Thoracic aorta (tissue), 2 donors: ENCODE data around the gene SH3PXD2B. TPM values are rescaled to one million over a fixed set of nuclear protein-coding genes. Genes with fewer than 3 reads are reported as not detected.

Experiments used
- ATAC-seq: fragments of 150-250 bp; one replicate; pipeline ENCODE4 v1.8.0; 2017; ENCODE audit warnings: low read depth; ENCODE audit not compliant: insufficient number of reproducible peaks, low FRiP score
- DNase-seq: peaks from one replicate; pipeline ENCODE4 v3.0.0-alpha.2; 2020; ENCODE audit warnings: low spot score
- H3K27ac ChIP-seq, 2 donors: fragments of 200-600 bp; sonication (generic); 1 replicate in 1 of 2; 2 replicates in 1 of 2; pipeline ENCODE4 v1.5.1; 2016; ENCODE audit warnings: mild to moderate bottlenecking in 2 of 2, moderate library complexity in 2 of 2
- H3K27me3 ChIP-seq: fragments of 200-600 bp; sonication (generic); replicated peaks from 2 replicates; pipeline ENCODE4 v1.6.0; 2016; ENCODE audit warnings: mild to moderate bottlenecking; ENCODE audit not compliant: insufficient read depth
- H3K36me3 ChIP-seq: fragments of 200-600 bp; sonication (generic); one replicate; pipeline ENCODE4 v1.5.1; 2016
- H3K4me1 ChIP-seq, 2 donors: fragments of 200-600 bp; sonication (generic); 1 replicate in 1 of 2; 2 replicates in 1 of 2; pipeline versions ENCODE4 v1.5.1 to v1.6.0; 2016; ENCODE audit warnings: low read depth in 2 of 2, mild to moderate bottlenecking in 1 of 2; ENCODE audit not compliant: control insufficient read depth in 1 of 2
- H3K4me3 ChIP-seq: fragments of 200-600 bp; sonication (generic); 2 replicates; pipeline ENCODE4 v1.5.1; 2016; ENCODE audit warnings: mild to moderate bottlenecking
- H3K9me3 ChIP-seq: fragments of 200-600 bp; sonication (generic); 2 replicates; pipeline ENCODE4 v1.5.1; 2016
- total RNA-seq, 2 donors: library from RNA; depleted of rRNA; stranded (reverse); fragments of >200 nt; gene quantifications; one replicate each; pipeline versions ENCODE4 v1.1.0 to v1.2.3, GENCODE V29; 2016
- TF ChIP-seq, protein P1 (sequence below): fragments of 200-600 bp; sonication (generic); IDR thresholded peaks from one replicate; pipeline ENCODE4 v1.5.1; 2019; ENCODE audit warnings: antibody characterized with exemption

SH3PXD2B gene
- total RNA-seq, 2 donors from 2014 or later: 31.4 to 42.0 TPM

DNA sequence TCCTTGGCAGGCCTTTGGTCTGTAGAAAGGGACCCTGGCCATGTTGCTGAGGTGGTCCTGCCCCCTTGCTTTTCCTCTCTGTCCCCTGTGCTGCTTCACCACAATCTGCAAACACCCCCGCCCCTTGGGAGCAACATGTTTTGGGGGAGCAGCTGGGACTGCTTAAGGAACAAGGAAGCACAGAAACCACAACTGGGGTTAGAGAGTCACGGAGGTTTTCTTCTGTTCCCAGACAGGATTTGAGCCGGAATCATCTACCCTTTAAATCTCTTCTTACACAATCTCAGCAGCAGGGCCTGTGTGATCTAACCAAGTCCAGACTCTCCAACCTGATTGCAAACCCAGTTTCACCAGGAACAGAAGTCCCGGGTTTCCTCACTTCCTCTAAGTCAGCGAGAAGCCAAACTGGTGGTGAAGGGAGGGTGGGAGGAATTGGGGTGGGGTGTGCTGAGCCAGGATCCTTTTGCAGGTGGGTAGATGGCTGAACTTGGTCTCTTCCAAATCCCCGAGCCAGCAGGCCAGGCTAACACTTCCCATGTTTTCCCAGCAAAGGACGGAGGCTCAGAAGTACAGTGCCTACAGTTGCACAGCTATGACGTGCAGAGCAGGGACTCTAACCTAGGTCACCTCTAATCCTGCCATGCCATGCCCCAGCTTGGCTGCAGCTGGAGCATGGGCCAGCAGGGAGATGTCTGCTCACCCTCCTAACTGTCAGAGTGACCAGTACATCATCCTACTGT lies 25.0 kb downstream of the SH3PXD2B start:
- H3K4me3 ChIP-seq: no peak overlapping the region
- no peak for DNase-seq
- no peaks in the 10 kb centered on the region for H3K9me3 ChIP-seq
- peaks cover 6 to 19% of the 10 kb centered on the region in 2 donors for H3K4me1 ChIP-seq
- no peaks in the 10 kb centered on the region for H3K27me3 ChIP-seq
- peak overlapping the region in 1 of 2 donors; percentile 45 for H3K27ac ChIP-seq
- H3K36me3 ChIP-seq: no peaks in the 10 kb centered on the region
- TF ChIP-seq, protein P1, sequence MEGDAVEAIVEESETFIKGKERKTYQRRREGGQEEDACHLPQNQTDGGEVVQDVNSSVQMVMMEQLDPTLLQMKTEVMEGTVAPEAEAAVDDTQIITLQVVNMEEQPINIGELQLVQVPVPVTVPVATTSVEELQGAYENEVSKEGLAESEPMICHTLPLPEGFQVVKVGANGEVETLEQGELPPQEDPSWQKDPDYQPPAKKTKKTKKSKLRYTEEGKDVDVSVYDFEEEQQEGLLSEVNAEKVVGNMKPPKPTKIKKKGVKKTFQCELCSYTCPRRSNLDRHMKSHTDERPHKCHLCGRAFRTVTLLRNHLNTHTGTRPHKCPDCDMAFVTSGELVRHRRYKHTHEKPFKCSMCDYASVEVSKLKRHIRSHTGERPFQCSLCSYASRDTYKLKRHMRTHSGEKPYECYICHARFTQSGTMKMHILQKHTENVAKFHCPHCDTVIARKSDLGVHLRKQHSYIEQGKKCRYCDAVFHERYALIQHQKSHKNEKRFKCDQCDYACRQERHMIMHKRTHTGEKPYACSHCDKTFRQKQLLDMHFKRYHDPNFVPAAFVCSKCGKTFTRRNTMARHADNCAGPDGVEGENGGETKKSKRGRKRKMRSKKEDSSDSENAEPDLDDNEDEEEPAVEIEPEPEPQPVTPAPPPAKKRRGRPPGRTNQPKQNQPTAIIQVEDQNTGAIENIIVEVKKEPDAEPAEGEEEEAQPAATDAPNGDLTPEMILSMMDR: no peak
- no peak for ATAC-seq

DNA sequence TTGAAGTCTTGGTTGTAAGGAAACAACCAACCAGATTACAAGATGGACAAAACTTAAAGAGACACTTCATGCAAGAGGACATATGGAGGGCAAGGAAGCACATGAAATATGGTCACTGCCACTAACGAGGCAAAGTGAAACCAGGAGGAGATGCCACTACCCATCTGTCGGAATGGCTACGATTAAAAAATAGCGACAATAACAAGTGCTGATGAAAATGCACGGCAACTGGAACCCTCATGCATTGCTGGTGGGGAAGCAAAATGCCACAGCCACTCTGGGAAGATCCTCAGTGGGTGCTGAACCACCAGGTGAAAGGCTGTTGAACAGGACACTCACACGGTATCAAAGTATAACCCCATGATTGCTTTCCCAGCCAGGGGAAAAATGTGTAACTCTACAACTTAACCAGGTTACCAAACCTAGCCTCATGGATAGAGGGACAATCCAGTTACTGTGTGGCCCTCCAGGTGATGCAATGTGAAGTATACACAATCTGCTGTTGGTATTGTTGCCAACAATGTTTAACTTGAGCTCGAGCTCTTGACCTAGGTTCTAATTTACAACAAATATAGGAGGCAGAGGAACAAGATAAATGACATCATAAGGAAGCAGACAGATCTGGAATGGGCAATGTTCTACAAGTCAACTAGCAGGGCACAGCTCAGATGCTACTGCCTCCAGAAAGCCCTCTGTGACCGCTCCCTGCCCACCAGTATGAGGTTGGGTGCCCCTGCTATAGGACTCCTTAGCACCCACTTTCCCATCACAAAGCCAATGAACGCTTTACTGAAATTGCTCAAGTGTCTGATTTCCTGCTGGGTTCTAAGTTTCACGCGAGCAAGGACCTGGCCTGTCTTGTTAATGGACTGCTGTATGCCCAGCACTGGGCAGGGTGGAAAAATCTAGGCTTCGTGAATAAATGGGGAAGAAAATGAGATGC lies 25.8 kb downstream of the SH3PXD2B start:
- H3K27me3 ChIP-seq: no peaks in the 10 kb centered on the region
- no peak for ATAC-seq
- H3K4me1 ChIP-seq: peaks cover 6 to 19% of the 10 kb centered on the region in 2 donors

GRCh38 chr5:172427202-172427601 lies 27.1 kb downstream of the SH3PXD2B start:
- Histone ChIP-seq H3K9me3 (no peaks in the 10 kb centered on the region), H3K27me3 (no peaks in the 10 kb centered on the region), H3K4me1 (peaks cover 6 to 19% of the 10 kb centered on the region in 2 donors), H3K27ac (no peak overlapping the region), H3K4me3 (no peak overlapping the region), H3K36me3 (peaks cover under 1% of the 10 kb centered on the region)
- ATAC-seq (no peak), DNase-seq (no peak)
- TF ChIP-seq, protein P1: no peak

More for the DNA sequence above, 25.8 kb downstream of the SH3PXD2B start:
- Histone ChIP-seq H3K36me3 (no peaks in the 10 kb centered on the region), H3K9me3 (no peaks in the 10 kb centered on the region), H3K27ac (peak overlapping the region in 1 of 2 donors; percentile 45), H3K4me3 (no peak overlapping the region)
- DNase-seq: no peak
- TF ChIP-seq, protein P1: no peak

- no peak for ATAC-seq
- peaks cover 7% of the 10 kb centered on the region for H3K36me3 ChIP-seq
- H3K27me3 ChIP-seq: no peaks in the 10 kb centered on the region
- no peak for DNase-seq
- TF ChIP-seq, protein P1: no peak
- H3K27ac ChIP-seq: no peak overlapping the region
- peaks cover 6 to 20% of the 10 kb centered on the region in 2 donors for H3K4me1 ChIP-seq
- no peaks in the 10 kb centered on the region for H3K9me3 ChIP-seq
- no peak overlapping the region for H3K4me3 ChIP-seq
These were observed 28.2 kb downstream of the SH3PXD2B start for GRCh38 chr5:172426086-172426485.

DNA sequence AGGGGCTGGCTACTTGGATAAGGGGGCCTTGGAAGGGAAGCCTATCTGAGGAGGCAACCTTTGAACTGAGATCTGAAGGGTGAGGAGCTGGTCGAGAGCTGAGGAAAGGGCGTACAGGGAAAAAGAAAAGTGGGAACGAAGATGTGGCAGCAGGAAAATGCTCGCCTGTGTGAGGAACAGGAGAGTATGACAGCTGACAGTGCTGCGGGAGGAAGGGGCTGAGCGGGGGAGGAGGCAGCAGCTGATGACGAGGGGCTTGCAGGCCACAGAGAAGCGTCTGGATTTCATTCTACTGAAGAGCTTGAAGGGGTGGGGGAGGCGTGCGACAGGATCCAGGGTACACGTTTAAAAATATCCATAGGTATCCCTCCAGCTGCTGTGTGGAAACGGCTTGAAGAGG lies 28.9 kb downstream of the SH3PXD2B start:
- Histone ChIP-seq H3K27ac (no peak overlapping the region), H3K27me3 (no peaks in the 10 kb centered on the region), H3K36me3 (peaks cover 7% of the 10 kb centered on the region), H3K9me3 (no peaks in the 10 kb centered on the region), H3K4me1 (peaks cover 12 to 27% of the 10 kb centered on the region in 2 donors), H3K4me3 (no peak overlapping the region)
- TF ChIP-seq, protein P1: no peak
- DNase-seq (no peak), ATAC-seq (no peak)
